ENCODE results near the gene PRR14. TPM values are rescaled to one million over a fixed set of nuclear protein-coding genes. Genes with fewer than 3 reads are reported as not detected.

Gene PRR14
- total RNA-seq, 1 donor from 2014 or later = 27.3 TPM

DNA sequence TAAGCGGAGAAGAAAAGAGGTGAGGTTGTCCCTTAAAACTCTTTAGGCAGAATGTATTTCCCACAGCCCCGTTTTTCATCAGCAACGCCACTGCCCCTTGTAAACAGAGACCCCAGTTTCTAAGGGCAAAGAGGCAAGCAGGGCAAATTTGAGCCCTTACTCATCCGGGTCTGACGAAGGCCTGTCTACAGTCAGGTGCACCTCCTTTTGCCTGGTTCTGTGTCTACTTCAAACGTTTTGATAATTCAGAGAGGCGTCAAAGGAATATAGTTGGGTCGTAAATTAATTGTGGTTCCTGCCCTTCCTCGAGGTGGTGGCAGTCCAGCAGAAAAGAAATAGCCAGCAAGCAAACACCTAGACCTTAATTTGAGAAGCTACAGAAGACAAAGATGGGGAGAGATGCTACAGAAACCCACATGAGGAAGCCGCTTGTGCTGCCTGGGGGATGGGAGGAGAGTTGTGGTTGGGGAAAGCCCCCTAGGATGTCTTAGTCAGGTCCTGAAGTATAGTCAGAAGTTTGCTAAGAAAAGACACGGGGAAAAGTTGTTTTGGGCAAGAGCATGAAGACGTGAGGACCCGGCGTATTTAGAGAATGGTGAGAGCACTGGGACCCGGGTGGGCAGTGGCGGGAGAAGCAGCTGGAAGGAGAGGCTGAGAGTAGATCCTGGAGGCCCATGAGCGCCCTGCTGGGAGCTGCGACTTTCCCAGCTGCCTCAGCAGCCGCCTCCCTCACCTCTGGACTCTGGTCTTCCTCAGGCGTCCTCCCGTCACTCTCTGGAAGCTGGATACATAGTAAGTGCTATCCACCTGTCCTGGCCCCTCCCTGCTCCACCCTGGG, 9.9 kb downstream of the PRR14 start:
- Histone ChIP-seq H4K20me1 (ENCODE audit: insufficient read depth, low read length) (peaks cover 51% of the 10 kb centered on the region), H3K9me3 (ENCODE audit: insufficient read depth, low read depth, low read length) (no peaks in the 10 kb centered on the region), H3K27me3 (ENCODE audit: insufficient read depth, low read length) (no peaks in the 10 kb centered on the region), H3K36me3 (ENCODE audit: insufficient read depth, low read length) (peaks cover 34% of the 10 kb centered on the region), H3K9ac (ENCODE audit: low read length) (peak overlapping the region; percentile 99), H3K4me2 (ENCODE audit: low read length) (peak overlapping the region; percentile 98), H3K79me2 (ENCODE audit: insufficient read depth, low read length) (peaks cover 58% of the 10 kb centered on the region), H2AFZ (ENCODE audit: low read depth, low read length) (no peak overlapping the region), H3K4me1 (ENCODE audit: insufficient read depth, low read length) (peaks cover 26% of the 10 kb centered on the region), H3K4me3 (ENCODE audit: insufficient read depth, low read depth, low read length) (peak overlapping the region; percentile 86), H3K27ac (ENCODE audit: low read depth, low read length) (peak overlapping the region; percentile 100)
- peaks cover 27% of the 10 kb centered on the region for H3K36me3 Mint-ChIP-seq (ENCODE audit: low read depth, unreplicated experiment)
- H3K27ac Mint-ChIP-seq (ENCODE audit: unreplicated experiment) = peak overlapping the region; percentile 75
- no peak for FAIRE-seq
- peak overlapping the region; percentile 87 for H3K4me3 Mint-ChIP-seq (ENCODE audit: unreplicated experiment)
- no peaks in the 10 kb centered on the region for H3K27me3 Mint-ChIP-seq (ENCODE audit: low read depth, unreplicated experiment)
- peaks cover 31% of the 10 kb centered on the region for H3K4me1 Mint-ChIP-seq (ENCODE audit: low read depth, unreplicated experiment)
- H3K9me3 Mint-ChIP-seq (ENCODE audit: unreplicated experiment) = no peaks in the 10 kb centered on the region
- TF ChIP-seq EZH2 (IDR thresholded peaks at IDR 0.05; ENCODE audit: insufficient read depth, low read length) = no peak
- TF ChIP-seq, protein P1, sequence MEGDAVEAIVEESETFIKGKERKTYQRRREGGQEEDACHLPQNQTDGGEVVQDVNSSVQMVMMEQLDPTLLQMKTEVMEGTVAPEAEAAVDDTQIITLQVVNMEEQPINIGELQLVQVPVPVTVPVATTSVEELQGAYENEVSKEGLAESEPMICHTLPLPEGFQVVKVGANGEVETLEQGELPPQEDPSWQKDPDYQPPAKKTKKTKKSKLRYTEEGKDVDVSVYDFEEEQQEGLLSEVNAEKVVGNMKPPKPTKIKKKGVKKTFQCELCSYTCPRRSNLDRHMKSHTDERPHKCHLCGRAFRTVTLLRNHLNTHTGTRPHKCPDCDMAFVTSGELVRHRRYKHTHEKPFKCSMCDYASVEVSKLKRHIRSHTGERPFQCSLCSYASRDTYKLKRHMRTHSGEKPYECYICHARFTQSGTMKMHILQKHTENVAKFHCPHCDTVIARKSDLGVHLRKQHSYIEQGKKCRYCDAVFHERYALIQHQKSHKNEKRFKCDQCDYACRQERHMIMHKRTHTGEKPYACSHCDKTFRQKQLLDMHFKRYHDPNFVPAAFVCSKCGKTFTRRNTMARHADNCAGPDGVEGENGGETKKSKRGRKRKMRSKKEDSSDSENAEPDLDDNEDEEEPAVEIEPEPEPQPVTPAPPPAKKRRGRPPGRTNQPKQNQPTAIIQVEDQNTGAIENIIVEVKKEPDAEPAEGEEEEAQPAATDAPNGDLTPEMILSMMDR (IDR thresholded peaks at IDR 0.05; ENCODE audit: insufficient read depth, low read depth, low read length) = no peak
- DNase-seq (ENCODE audit: low read depth) = peak; percentile 27

DNA sequence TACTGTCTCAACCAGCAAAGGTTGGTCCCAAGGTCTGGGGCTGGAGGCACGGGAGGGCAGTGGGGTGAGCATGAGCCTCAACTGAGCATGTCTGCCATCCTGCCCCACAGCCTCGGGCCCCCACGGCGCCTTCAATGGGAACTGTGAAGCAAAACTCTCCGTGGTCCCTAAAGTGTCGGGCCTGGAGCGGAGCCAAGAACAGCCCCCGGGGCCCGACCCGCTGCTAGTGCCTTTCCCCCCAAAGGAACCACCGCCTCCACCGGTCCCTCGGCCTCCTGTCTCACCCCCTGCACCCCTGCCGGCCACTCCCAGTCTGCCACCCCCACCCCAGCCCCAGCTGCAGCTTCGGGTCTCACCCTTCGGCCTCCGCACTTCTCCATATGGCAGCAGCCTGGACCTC, 11.7 kb downstream of the PRR14 start:
- peak overlapping the region; percentile 69 for H3K4me3 Mint-ChIP-seq (ENCODE audit: unreplicated experiment)
- H3K9me3 Mint-ChIP-seq (ENCODE audit: unreplicated experiment) = no peaks in the 10 kb centered on the region
- FAIRE-seq = no peak

More for the DNA sequence above, 11.7 kb downstream of the PRR14 start:
- Histone ChIP-seq H3K27me3 (ENCODE audit: insufficient read depth, low read length) (no peaks in the 10 kb centered on the region), H3K9ac (ENCODE audit: low read length) (no peak overlapping the region), H2AFZ (ENCODE audit: low read depth, low read length) (no peak overlapping the region), H4K20me1 (ENCODE audit: insufficient read depth, low read length) (peaks cover 69% of the 10 kb centered on the region), H3K79me2 (ENCODE audit: insufficient read depth, low read length) (peaks cover 75% of the 10 kb centered on the region), H3K4me1 (ENCODE audit: insufficient read depth, low read length) (peaks cover 25% of the 10 kb centered on the region), H3K36me3 (ENCODE audit: insufficient read depth, low read length) (peaks cover 32% of the 10 kb centered on the region), H3K9me3 (ENCODE audit: insufficient read depth, low read depth, low read length) (no peaks in the 10 kb centered on the region), H3K27ac (ENCODE audit: low read depth, low read length) (no peak overlapping the region), H3K4me2 (ENCODE audit: low read length) (peak overlapping the region; percentile 98), H3K4me3 (ENCODE audit: insufficient read depth, low read depth, low read length) (no peak overlapping the region)
- no peak for DNase-seq (ENCODE audit: low read depth)
- Mint-ChIP-seq H3K27me3 (ENCODE audit: low read depth, unreplicated experiment) (no peaks in the 10 kb centered on the region), H3K36me3 (ENCODE audit: low read depth, unreplicated experiment) (peaks cover 29% of the 10 kb centered on the region), H3K27ac (ENCODE audit: unreplicated experiment) (no peak overlapping the region), H3K4me1 (ENCODE audit: low read depth, unreplicated experiment) (peaks cover 26% of the 10 kb centered on the region)
- TF ChIP-seq, protein P1 (IDR thresholded peaks at IDR 0.05; ENCODE audit: insufficient read depth, low read depth, low read length) = no peak
- no peak for TF ChIP-seq EZH2 (IDR thresholded peaks at IDR 0.05; ENCODE audit: insufficient read depth, low read length)

Data from astrocyte (in vitro differentiated cells and primary cell).